ENCODE measurements around the gene CLK3.
"Not testable (repeated sequence)": the region's sequence is repeated elsewhere in the genome, so short reads cannot be mapped to it uniquely, and the experiment has no call there.

The CLK3 gene

GRCh38 chr15:74615508-74616365 is at the start of gene CLK3:
CLK3 (plus strand) TSS chr15:74615836; CDS start chr15:74619197, 3,361 bp downstream.
- peak; percentile 95 for DNase-seq

GRCh38 chr15:74568594-74568993 is 47.0 kb upstream of the CLK3 start:
- no peak for DNase-seq

- DNase-seq = no peak
These were observed 45.9 kb upstream of the CLK3 start for GRCh38 chr15:74569731-74570070.

- no peak for DNase-seq
These were observed 44.4 kb upstream of the CLK3 start for GRCh38 chr15:74571191-74571590.

GRCh38 chr15:74573987-74574386 is 41.6 kb upstream of the CLK3 start:
- DNase-seq = no peak

- DNase-seq = no peak
These were observed 37.1 kb upstream of the CLK3 start for GRCh38 chr15:74578496-74578994.

GRCh38 chr15:74579001-74579400 is 36.6 kb upstream of the CLK3 start:
- DNase-seq = no peak

GRCh38 chr15:74580538-74581350 is 34.9 kb upstream of the CLK3 start:
- no peak for DNase-seq

GRCh38 chr15:74584204-74584603 is 31.4 kb upstream of the CLK3 start:
- no peak for DNase-seq

- peak; percentile 56 for DNase-seq
These were observed 30.9 kb upstream of the CLK3 start for GRCh38 chr15:74584779-74585178.

- no peak for DNase-seq
These were observed 30.4 kb upstream of the CLK3 start for GRCh38 chr15:74585191-74585590.

GRCh38 chr15:74585857-74586256 is 29.8 kb upstream of the CLK3 start:
- DNase-seq = no peak

- DNase-seq = no peak
These were observed 25.8 kb upstream of the CLK3 start for GRCh38 chr15:74589826-74590225.

- DNase-seq = no peak
These were observed 23.4 kb upstream of the CLK3 start for GRCh38 chr15:74592222-74592621.

GRCh38 chr15:74593122-74593521 is 22.5 kb upstream of the CLK3 start:
- DNase-seq = no peak

- no peak for DNase-seq
These were observed 21.2 kb upstream of the CLK3 start for GRCh38 chr15:74594455-74594854.

- DNase-seq = no peak
These were observed 20.4 kb upstream of the CLK3 start for GRCh38 chr15:74595271-74595670.

GRCh38 chr15:74596736-74597135 is 18.9 kb upstream of the CLK3 start:
- DNase-seq = not testable (repeated sequence)

- DNase-seq = not testable (repeated sequence)
These were observed 18.4 kb upstream of the CLK3 start for GRCh38 chr15:74597146-74597705.

- DNase-seq = peak; percentile 97
These were observed 17.4 kb upstream of the CLK3 start for GRCh38 chr15:74598126-74598842.

- no peak for DNase-seq
These were observed 16.5 kb upstream of the CLK3 start for GRCh38 chr15:74599156-74599555.

- DNase-seq = no peak
These were observed 12.4 kb upstream of the CLK3 start for GRCh38 chr15:74603026-74603788.
